Sigmoid colon (tissue), 7 donors: ENCODE data around the gene SART3. TPM values are rescaled to one million over a fixed set of nuclear protein-coding genes. Genes with fewer than 3 reads are reported as not detected.

Source experiments
- DNase-seq: peaks from one replicate; pipeline ENCODE4 v3.0.0-alpha.2; 2019
- H3K27ac ChIP-seq, 4 donors: fragments of 200-600 bp; sonication (generic); one replicate each; pipeline ENCODE4 v1.5.1; 2016 to 2019; ENCODE audit warnings: mild to moderate bottlenecking in 1 of 4
- H3K27me3 ChIP-seq, 3 donors: fragments of 200-600 bp; sonication (generic); one replicate each; pipeline ENCODE4 v1.5.1; 2019; ENCODE audit warnings: mild to moderate bottlenecking in 1 of 3
- H3K36me3 ChIP-seq, 4 donors: fragments of 200-600 bp; sonication (generic); one replicate each; pipeline ENCODE4 v1.5.1; 2016 to 2019
- H3K4me1 ChIP-seq, 4 donors: fragments of 200-600 bp; sonication (generic); one replicate each; pipeline ENCODE4 v1.5.1; 2017 to 2019
- H3K4me3 ChIP-seq, 4 donors: fragments of 200-600 bp; sonication (generic); one replicate each; pipeline ENCODE4 v1.5.1; 2017 to 2019; ENCODE audit warnings: mild to moderate bottlenecking in 2 of 4, moderate library complexity in 1 of 4
- H3K9me3 ChIP-seq, 4 donors: fragments of 200-600 bp in 3 of 4; sonication (generic) in 3 of 4; one replicate each; pipeline versions ENCODE4 v1.5.1 to v1.6.1; 2013 to 2019
- CTCF ChIP-seq, 4 experiments: fragments of 450-650 bp in 3 of 4; fragments of 200-600 bp in 1 of 4; IDR thresholded peaks; one replicate each; pipeline ENCODE4 v1.5.1; 2016 to 2019; ENCODE audit warnings: antibody characterized with exemption in 4 of 4, mild to moderate bottlenecking in 3 of 4, moderate library complexity in 2 of 4
- EP300 ChIP-seq, 4 donors: sonication (generic); formaldehyde crosslinking; IDR thresholded peaks; one replicate each; pipeline ENCODE4 v1.6.1; 2017; ENCODE audit warnings: antibody characterized with exemption in 4 of 4
- POLR2A ChIP-seq, 2 donors: fragments of 450-650 bp; IDR thresholded peaks; one replicate each; pipeline ENCODE4 v1.6.1; 2016; ENCODE audit warnings: antibody characterized with exemption in 2 of 2, mild to moderate bottlenecking in 2 of 2, moderate library complexity in 2 of 2
- POLR2AphosphoS5 ChIP-seq, 4 donors: sonication (generic); formaldehyde crosslinking; IDR thresholded peaks; one replicate each; pipeline ENCODE4 v1.6.1; 2017; ENCODE audit warnings: antibody characterized with exemption in 4 of 4
- WGBS, 2 donors: extraction: QIAGEN DNeasy Blood & Tissue Kit; methylation state at CpG; one replicate each; pipeline ENCODE4 v1.1.7; 2013; 5-methylcytosine and 5-hydroxymethylcytosine counted together
- intact Hi-C: fragments of 100-400 bp; cut with DNase I; formaldehyde crosslinking; loops from one replicate; pipeline ENCODE4 v1.15.1; 2023
- polyA plus RNA-seq, 3 donors: library from polyadenylated mRNA; stranded (reverse); fragments of 200-250 nt; gene quantifications; one replicate each; pipeline ENCODE4 v1.2.3, GENCODE V29; 2013
- total RNA-seq, 4 donors: library from RNA; depleted of rRNA; stranded (reverse); fragments of >200 nt; gene quantifications; one replicate each; pipeline ENCODE4 v1.1.0, GENCODE V29; 2016
- donor health status: healthy with polysubstance abuse.
- donor health status: Bipolar disorder and iron deficiency.
- donor health status: healthy.

Gene SART3
- total and polyA plus RNA-seq, 7 donors = 15.3 to 69.1 (median 45.3) TPM

- Histone ChIP-seq H3K9me3 (no peaks in the 10 kb centered on the region), H3K4me3 (peak within 1 kb of the TSS; percentile 81 to 97 (median 86)), H3K36me3 (peaks cover 16 to 39% (median 29%) of the 10 kb centered on the region in 4 donors), H3K27me3 (no peaks in the 10 kb centered on the region), H3K27ac (peak within 1 kb of the TSS; percentile 93 to 98 (median 96)), H3K4me1 (peaks cover 0 to 73% (median 65%) of the 10 kb centered on the region in 4 donors)
- WGBS, 2 donors = 0% methylated on average over 72 of the region's 72 CpGs
- DNase-seq = peak; percentile 98
- intact Hi-C loops = loop anchor here (1.0 to 5.0 kb wide), 5 partner anchors 56 to 536 kb away; partner anchors contain the start of genes SSH1 and USP30
- TF ChIP-seq POLR2AphosphoS5 (IDR thresholded peaks at IDR 0.05) (peak; percentile 83 to 95 (median 94)), POLR2A (IDR thresholded peaks at IDR 0.05) (peak; percentile 82 to 91), CTCF (IDR thresholded peaks at IDR 0.05) (no peak), EP300 (IDR thresholded peaks at IDR 0.05) (no peak)
These were observed 1.6 kb upstream of the SART3 start, which contains the start of gene ISCU for GRCh38 chr12:108562348-108563135. TSS of gene ISCU (plus strand) at chr12:108562596. CDS start at chr12:108562623, 27 bp downstream.

- Histone ChIP-seq H3K4me3 (peak overlapping the region; percentile 81 to 97 (median 86)), H3K27ac (peak overlapping the region; percentile 93 to 98 (median 96)), H3K27me3 (no peaks in the 10 kb centered on the region), H3K9me3 (no peaks in the 10 kb centered on the region), H3K36me3 (peaks cover 9 to 37% (median 23%) of the 10 kb centered on the region in 4 donors), H3K4me1 (peaks cover 0 to 73% (median 66%) of the 10 kb centered on the region in 4 donors)
- 1% methylated on average over 20 of the region's 20 CpGs for WGBS, 2 donors
- TF ChIP-seq POLR2A (IDR thresholded peaks at IDR 0.05) (no peak), EP300 (IDR thresholded peaks at IDR 0.05) (no peak), POLR2AphosphoS5 (IDR thresholded peaks at IDR 0.05) (no peak), CTCF (IDR thresholded peaks at IDR 0.05) (no peak)
- intact Hi-C loops = loop anchor here (1.0 to 5.0 kb wide), 4 partner anchors 169 to 536 kb away; partner anchors contain the start of genes CORO1C, SSH1 and USP30
- DNase-seq = no peak
These were observed 927 bp upstream of the SART3 start for GRCh38 chr12:108561852-108562347.

GRCh38 chr12:108560321-108560721 is 652 bp downstream of the SART3 start:
- Histone ChIP-seq H3K36me3 (peaks cover 3 to 28% (median 9%) of the 10 kb centered on the region in 4 donors), H3K4me3 (peak overlapping the region; percentile 81 to 97 (median 86)), H3K27ac (peak overlapping the region; percentile 93 to 98 (median 96)), H3K9me3 (no peaks in the 10 kb centered on the region), H3K27me3 (no peaks in the 10 kb centered on the region), H3K4me1 (peaks cover 0 to 73% (median 62%) of the 10 kb centered on the region in 4 donors)
- TF ChIP-seq CTCF (IDR thresholded peaks at IDR 0.05) = no peak
- TF ChIP-seq POLR2AphosphoS5 (IDR thresholded peaks at IDR 0.05) = no peak
- no peak for TF ChIP-seq POLR2A (IDR thresholded peaks at IDR 0.05)
- TF ChIP-seq EP300 (IDR thresholded peaks at IDR 0.05) = no peak
- DNase-seq = no peak
- WGBS, 2 donors = 0 to 1% methylated on average over 12 of the region's 12 CpGs
- intact Hi-C loops = loop anchor here (2.0 to 5.0 kb wide), 2 partner anchors 170 to 492 kb away; partner anchors contain the start of genes CORO1C and USP30

GRCh38 chr12:108559748-108560147 is 1.2 kb downstream of the SART3 start:
- Histone ChIP-seq H3K9me3 (no peaks in the 10 kb centered on the region), H3K27me3 (no peaks in the 10 kb centered on the region), H3K27ac (peak overlapping the region in 1 of 4 donors; percentile 98), H3K36me3 (peaks cover 0 to 23% (median 5%) of the 10 kb centered on the region in 4 donors), H3K4me3 (peak overlapping the region; percentile 81 to 97 (median 86)), H3K4me1 (peaks cover 0 to 75% (median 59%) of the 10 kb centered on the region in 4 donors)
- no peak for DNase-seq
- intact Hi-C loops = loop anchor here (2.0 to 5.0 kb wide), 2 partner anchors 171 to 493 kb away; partner anchors contain the start of genes CORO1C and USP30
- WGBS, 2 donors = 26 to 55% methylated on average over 3 of the region's 3 CpGs
- TF ChIP-seq POLR2A (IDR thresholded peaks at IDR 0.05) (no peak), CTCF (IDR thresholded peaks at IDR 0.05) (no peak), EP300 (IDR thresholded peaks at IDR 0.05) (no peak), POLR2AphosphoS5 (IDR thresholded peaks at IDR 0.05) (no peak)
